ENCODE results near the gene PGF.
A peak's percentile ranks its signal among the peaks of the same experiment; 100 is the strongest.
"Not testable (repeated sequence)": the region's sequence is repeated elsewhere in the genome, so short reads cannot be mapped to it uniquely, and the experiment has no call there.

The PGF gene

DNA sequence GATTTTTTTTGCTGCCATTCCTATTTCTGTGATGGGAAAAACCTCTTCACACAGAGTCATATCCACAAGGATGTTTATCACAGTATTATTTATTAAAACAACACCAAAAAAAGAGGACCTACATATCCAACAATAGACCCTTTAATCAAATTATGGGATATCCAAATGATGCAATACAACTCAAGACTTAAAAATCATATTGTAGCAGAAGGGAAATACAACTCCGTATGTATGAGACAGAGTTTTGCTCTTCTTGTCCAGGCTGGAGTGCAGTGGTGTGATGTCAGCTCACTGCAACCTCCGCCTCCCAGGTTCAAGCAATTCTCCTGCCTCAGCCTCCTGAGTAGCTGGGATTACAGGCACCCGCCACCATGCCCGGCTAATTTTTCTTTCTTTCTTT is 22.5 kb downstream of the PGF start:
- H3K9me3 Mint-ChIP-seq; H3K4me3 Mint-ChIP-seq; H3K27me3 Mint-ChIP-seq; DNase-seq; H3K27ac Mint-ChIP-seq; H3K36me3 Mint-ChIP-seq (ENCODE audit: low read depth); ATAC-seq: not testable (repeated sequence)
- peaks cover 14% of the 10 kb centered on the region for H3K4me1 Mint-ChIP-seq

DNA sequence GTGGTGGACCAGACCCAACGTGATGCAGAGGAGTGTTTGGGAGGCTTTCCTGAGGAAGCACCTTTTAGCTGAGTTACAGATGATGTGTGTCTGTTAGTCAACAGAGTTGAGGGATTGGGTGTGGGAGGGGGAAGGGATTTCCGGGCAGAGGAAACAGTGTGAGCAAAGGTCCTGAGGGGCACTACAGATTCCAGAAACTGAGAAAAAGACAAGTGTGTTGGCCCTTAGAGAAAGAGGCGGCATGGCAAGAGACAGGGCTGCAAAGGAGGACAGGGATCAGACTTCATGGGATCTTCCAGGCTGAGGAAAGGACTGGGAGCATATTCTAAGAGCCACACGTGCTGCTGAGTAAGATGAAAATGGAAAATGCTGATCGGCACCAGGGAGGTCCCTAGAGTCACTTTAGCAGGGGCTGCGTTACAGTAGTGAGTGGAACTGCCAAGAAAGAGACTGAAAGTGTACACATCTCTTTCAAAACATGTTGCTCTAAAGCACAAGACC is 22.9 kb downstream of the PGF start:
- Mint-ChIP-seq H3K27ac (peak overlapping the region; percentile 43), H3K27me3 (peaks cover 9% of the 10 kb centered on the region), H3K4me3 (no peak overlapping the region), H3K4me1 (peaks cover 14% of the 10 kb centered on the region), H3K9me3 (no peaks in the 10 kb centered on the region), H3K36me3 (ENCODE audit: low read depth) (no peaks in the 10 kb centered on the region)
- DNase-seq (no peak), ATAC-seq (peak; percentile 34)

DNA sequence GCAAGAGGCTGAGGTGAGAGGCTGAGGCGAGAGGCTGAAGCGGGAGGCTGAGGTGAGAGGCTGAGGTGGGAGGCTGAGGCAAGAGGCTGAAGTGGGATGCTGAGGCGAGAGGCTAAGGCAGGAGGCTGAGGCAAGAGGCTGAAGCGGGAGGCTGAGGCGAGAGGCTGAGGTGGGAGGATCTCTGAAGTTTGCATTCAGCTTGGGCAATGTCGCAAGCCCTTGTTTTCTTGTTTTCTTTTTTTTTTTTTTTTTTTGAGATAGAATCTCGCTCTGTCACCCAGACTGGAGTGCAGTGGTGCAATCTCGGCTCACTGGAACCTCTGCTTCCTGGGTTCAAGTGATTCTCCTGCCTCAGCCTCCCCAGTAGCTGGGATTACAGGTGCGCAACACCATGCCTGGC is 23.7 kb downstream of the PGF start:
- H3K27me3 Mint-ChIP-seq; H3K36me3 Mint-ChIP-seq (ENCODE audit: low read depth); H3K9me3 Mint-ChIP-seq; H3K4me1 Mint-ChIP-seq; DNase-seq; H3K27ac Mint-ChIP-seq; H3K4me3 Mint-ChIP-seq; ATAC-seq: not testable (repeated sequence)

DNA sequence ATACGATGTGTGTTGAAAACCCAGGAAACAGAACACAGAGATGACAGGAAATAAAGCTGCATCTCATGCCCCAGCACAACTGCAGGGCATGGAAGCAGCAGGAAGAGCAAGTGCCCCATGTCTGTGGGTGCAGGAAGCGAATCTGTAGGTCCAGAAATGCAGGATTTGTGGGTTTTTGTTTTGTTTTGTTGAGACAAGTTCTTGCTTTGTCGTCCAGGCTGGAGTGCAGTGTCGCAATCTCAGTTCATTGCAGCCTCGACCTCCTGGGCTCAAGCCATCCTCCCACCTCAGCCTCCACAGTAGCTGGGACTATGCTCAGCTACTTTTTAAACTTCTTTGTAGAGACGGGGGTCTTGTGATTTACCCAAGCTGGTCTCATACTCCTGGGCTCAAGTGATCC is 26.2 kb downstream of the PGF start:
- H3K36me3 Mint-ChIP-seq (ENCODE audit: low read depth) = no peaks in the 10 kb centered on the region
- no peak for DNase-seq
- H3K27me3 Mint-ChIP-seq = peaks cover 12% of the 10 kb centered on the region
- ATAC-seq = no peak
- no peak overlapping the region for H3K4me3 Mint-ChIP-seq
- peaks cover 8% of the 10 kb centered on the region for H3K4me1 Mint-ChIP-seq
- no peak overlapping the region for H3K27ac Mint-ChIP-seq
- no peaks in the 10 kb centered on the region for H3K9me3 Mint-ChIP-seq

DNA sequence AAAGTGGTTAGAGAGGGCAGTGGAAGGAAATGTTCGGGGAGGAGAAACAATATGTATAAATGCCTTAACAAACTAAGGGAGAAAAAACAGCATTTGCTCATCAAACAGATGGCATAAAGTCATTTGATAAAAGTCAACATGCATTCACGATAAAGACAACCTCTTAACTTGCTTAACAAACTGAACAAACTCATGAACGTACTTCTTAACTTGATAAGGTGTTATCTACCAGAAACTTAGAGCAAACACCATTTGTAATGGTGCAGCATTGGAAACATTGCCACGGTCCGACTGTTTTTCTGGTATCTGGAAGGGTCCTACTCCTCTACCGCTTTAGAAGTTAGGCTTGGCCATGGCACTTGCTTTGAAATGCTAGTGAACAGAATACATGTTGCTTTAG is 28.2 kb downstream of the PGF start:
- peaks cover 8% of the 10 kb centered on the region for H3K4me1 Mint-ChIP-seq
- no peak overlapping the region for H3K27ac Mint-ChIP-seq

DNA sequence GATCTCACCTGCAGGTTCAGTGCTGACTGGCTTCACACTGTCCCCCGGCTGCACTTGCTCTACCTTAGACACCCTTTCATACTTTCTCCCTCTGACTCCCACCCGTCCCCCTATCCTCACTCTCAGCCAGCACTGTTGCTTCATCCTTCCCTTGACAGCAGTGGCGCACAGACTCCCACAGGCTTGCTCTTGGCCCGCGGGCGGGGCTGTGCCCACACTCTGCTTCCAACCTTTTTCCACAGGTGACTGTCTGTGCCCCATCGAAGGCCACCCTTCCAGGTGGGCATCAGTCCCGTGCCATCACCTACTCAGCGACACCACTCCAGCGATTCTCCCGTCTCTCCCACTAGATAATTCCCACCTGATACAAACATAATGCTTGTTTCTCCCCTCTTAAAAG is 31.3 kb downstream of the PGF start:
- no peak for DNase-seq
- H3K4me3 Mint-ChIP-seq = peak overlapping the region; percentile 15
- H3K27ac Mint-ChIP-seq = peak overlapping the region; percentile 17
- no peak for ATAC-seq
- H3K27me3 Mint-ChIP-seq = peaks cover 7% of the 10 kb centered on the region
- H3K9me3 Mint-ChIP-seq = no peaks in the 10 kb centered on the region
- peaks cover 11% of the 10 kb centered on the region for H3K4me1 Mint-ChIP-seq
- H3K36me3 Mint-ChIP-seq (ENCODE audit: low read depth) = no peaks in the 10 kb centered on the region

More for the DNA sequence above, 28.2 kb downstream of the PGF start:
- Mint-ChIP-seq H3K36me3 (ENCODE audit: low read depth) (no peaks in the 10 kb centered on the region), H3K27me3 (peaks cover 7% of the 10 kb centered on the region), H3K9me3 (no peaks in the 10 kb centered on the region), H3K4me3 (no peak overlapping the region)
- no peak for DNase-seq
- no peak for ATAC-seq

DNA sequence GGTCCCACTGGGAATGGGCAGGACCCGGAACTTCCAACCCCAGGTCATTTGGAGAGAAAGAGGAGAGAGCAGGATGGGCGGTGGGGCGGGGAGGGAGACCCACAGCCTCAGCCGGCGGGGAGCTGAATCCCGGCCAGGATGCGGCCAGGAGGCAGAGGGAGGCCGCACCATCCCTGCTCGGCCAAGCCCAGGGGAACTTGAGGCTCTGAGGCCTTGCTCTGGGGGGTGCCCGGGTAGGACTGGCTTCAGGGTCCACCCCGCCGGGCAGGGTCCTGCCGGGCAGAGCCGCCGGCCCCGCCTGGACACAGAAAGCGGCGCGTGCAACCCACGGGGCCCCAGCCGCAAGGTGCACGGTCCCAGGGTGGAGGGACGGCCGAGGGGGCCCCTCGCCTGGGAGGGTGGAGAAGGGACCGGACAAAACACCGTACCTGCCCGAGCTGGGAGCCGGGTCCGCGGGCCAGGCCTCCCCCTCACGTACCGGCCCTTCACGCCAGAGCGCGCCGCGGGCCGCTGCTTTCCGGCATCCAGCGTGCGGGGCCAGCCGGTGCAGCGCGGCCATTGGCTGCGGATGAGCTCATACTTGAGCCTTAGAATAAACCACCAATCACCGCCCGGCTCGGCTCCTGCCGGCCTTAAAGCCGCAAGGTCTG is 32.5 kb downstream of the PGF start, which contains the start of gene RPS6KL1:
RPS6KL1 (minus strand) TSS at position 509 of the 650 bp plus-strand sequence. CDS start 1,719 bp downstream, outside the sequence.
- Mint-ChIP-seq H3K36me3 (ENCODE audit: low read depth) (no peaks in the 10 kb centered on the region), H3K4me3 (peak within 1 kb of the TSS; percentile 74), H3K4me1 (peaks cover 11% of the 10 kb centered on the region), H3K9me3 (no peaks in the 10 kb centered on the region), H3K27me3 (peaks cover 7% of the 10 kb centered on the region), H3K27ac (peak within 1 kb of the TSS; percentile 54)
- peak; percentile 74 for DNase-seq
- peak; percentile 95 for ATAC-seq

DNA sequence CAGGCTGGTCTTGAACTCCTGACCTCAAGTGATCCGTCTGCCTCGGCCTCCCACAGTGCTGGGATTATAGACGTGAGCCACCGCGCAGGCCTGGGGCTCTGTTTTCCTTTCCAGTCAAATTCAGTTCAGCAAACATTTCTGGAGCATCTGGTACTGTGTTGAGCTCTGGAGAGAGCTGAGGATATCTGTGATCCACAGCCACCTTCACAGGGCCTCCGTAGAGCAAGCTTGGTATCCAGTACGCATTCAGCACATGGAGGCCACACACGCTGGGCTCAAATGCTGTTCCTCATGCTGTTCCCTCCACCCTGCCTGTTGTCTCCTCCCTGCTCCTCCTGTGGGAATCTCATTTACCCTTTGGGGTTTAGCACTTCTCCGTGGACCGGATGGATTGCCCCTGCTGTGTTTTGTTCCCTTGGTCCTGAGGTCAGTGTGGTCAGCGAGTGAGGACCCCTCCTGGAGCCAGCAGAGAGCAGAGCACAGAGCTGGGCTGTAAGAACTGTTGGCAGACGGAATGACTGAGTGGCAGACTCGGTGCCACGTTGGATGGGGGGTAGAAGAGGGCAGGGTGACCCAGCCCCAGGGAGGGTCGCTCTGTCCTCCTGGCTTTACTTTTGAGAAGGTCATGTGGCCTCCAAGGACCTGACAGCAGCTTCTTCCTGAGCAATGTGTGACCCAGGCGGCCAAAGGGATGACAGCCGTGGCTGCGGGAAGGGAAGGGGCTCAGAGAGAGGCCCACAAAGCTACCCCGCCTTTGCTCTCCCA is 33.2 kb downstream of the PGF start:
- Mint-ChIP-seq H3K27me3 (peaks cover 7% of the 10 kb centered on the region), H3K27ac (peak overlapping the region; percentile 54)

DNA sequence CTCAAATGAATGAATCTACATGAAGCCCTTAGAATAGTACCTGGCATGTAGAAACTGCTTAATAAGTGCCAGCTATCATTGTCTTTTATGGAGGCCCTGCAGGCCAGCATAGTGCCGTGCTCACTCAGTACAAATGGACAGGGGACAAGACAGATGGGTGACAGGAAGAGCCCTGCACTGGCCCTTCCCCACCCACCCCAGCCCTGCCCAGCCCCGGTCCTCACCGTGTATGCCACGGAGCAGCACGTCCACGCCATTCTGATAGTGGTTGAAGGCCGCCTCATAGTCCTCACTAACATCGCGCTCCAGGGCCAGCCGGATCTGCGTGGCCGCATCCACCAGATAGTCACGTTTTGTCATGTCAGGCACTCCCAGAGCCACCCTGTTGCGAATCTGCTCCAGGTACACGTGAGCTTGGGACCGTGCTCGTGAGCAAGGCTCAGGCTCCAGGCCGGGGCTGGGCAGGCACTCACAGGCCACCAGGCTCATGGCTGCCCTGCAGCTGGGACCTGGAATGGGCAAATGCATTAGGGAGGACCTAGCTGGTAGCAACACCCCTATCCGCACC is 34.3 kb downstream of the PGF start:
- ATAC-seq = no peak
- H3K4me3 Mint-ChIP-seq = no peak overlapping the region

More for the DNA sequence above, 33.2 kb downstream of the PGF start:
- no peaks in the 10 kb centered on the region for H3K9me3 Mint-ChIP-seq
- H3K4me3 Mint-ChIP-seq = peak overlapping the region; percentile 74
- peaks cover 11% of the 10 kb centered on the region for H3K4me1 Mint-ChIP-seq
- ATAC-seq (no peak), DNase-seq (no peak)
- H3K36me3 Mint-ChIP-seq (ENCODE audit: low read depth) = no peaks in the 10 kb centered on the region

DNA sequence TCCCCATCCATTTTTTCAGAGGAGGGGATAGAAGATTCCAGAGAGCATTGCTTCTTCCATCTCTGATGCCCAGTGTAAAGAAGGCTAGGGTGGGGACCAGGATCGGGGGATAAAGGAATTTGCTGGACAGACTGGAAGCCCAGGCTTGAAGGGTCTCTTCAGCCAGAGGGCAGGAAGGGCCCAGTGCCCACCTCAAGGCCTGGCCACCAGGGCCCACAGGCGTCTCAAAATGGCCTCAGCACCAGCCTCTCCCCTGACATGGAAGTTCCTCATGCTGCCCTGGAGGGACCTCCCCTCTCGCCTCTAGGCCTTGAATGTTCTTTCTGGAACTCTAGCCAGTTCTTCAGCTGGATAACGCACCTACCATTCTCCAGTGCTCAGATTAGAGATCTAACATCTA is 35.1 kb downstream of the PGF start:
- H3K4me3 Mint-ChIP-seq = no peak overlapping the region
- ATAC-seq = no peak

More for the DNA sequence above, 34.3 kb downstream of the PGF start:
- Mint-ChIP-seq H3K36me3 (ENCODE audit: low read depth) (no peaks in the 10 kb centered on the region), H3K4me1 (peaks cover 11% of the 10 kb centered on the region), H3K27ac (no peak overlapping the region), H3K27me3 (peaks cover 7% of the 10 kb centered on the region), H3K9me3 (no peaks in the 10 kb centered on the region)
- DNase-seq = no peak

DNA sequence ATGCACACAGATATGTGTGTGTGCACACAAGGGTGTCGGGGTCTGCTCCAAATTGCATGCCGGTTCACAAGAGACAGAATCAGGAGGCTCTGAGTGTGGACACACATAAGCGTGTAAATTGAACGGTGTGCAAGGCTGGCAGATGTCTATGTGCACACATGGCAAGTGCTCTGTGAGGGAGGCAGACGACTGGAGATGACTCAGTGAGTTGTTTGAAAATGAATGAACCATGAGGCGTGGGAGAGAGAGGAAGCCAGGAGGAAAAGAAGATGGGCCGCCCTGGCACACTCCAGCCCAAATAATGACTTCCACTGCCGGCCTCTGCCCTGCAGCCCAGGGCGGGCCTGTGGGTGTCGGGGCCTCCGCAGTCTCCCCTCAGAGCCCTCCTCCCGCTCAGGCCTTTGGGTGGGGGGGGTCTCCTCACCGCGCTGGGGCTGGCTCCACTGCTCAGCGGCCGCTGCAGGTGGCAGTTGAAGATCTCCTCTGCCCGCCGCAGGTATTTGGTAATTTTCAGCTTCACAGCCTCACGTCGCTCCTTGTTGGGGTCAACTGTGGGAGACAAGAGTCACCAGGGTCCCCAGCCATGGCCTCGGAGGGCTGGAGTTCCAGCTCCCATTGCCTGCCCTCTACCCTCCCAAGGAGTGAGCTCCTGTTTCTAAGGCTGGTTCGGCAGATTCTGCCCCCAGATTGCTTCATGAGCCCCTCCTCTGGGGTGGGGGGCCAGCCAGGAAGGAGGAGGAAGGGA is 35.8 kb downstream of the PGF start:
- no peaks in the 10 kb centered on the region for H3K36me3 Mint-ChIP-seq (ENCODE audit: low read depth)
- H3K4me3 Mint-ChIP-seq = no peak overlapping the region
- ATAC-seq (no peak), DNase-seq (no peak)
- H3K27me3 Mint-ChIP-seq = peaks cover 5% of the 10 kb centered on the region
- H3K9me3 Mint-ChIP-seq = no peaks in the 10 kb centered on the region
- no peak overlapping the region for H3K27ac Mint-ChIP-seq
- H3K4me1 Mint-ChIP-seq = peaks cover 11% of the 10 kb centered on the region

More for the DNA sequence above, 35.1 kb downstream of the PGF start:
- Mint-ChIP-seq H3K36me3 (ENCODE audit: low read depth) (no peaks in the 10 kb centered on the region), H3K27me3 (peaks cover 7% of the 10 kb centered on the region), H3K27ac (no peak overlapping the region), H3K4me1 (peaks cover 11% of the 10 kb centered on the region), H3K9me3 (no peaks in the 10 kb centered on the region)
- no peak for DNase-seq

DNA sequence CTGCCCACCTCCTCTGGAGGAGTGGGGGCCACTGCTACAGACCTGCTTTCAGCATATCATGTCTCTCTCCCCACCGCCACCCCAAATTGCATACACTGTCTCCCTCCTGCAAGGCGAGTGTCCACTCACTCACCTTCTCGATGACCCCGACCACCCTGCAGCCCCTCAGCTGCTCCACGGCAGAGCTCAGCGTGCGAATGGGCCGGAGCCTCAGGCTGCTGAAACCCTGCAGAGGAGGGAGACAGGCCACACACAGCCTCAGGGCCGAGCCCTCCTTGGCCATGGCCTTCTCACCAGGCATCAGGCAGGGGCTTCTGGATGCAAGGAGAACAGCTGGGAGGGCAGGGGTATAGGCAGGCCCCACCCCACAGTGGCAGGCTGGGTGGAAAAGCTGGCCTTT is 37.0 kb downstream of the PGF start:
- Mint-ChIP-seq H3K27ac (no peak overlapping the region), H3K4me1 (peaks cover 5% of the 10 kb centered on the region), H3K36me3 (ENCODE audit: low read depth) (no peaks in the 10 kb centered on the region), H3K9me3 (no peaks in the 10 kb centered on the region), H3K4me3 (no peak overlapping the region), H3K27me3 (no peaks in the 10 kb centered on the region)
- no peak for ATAC-seq
- DNase-seq = no peak

DNA sequence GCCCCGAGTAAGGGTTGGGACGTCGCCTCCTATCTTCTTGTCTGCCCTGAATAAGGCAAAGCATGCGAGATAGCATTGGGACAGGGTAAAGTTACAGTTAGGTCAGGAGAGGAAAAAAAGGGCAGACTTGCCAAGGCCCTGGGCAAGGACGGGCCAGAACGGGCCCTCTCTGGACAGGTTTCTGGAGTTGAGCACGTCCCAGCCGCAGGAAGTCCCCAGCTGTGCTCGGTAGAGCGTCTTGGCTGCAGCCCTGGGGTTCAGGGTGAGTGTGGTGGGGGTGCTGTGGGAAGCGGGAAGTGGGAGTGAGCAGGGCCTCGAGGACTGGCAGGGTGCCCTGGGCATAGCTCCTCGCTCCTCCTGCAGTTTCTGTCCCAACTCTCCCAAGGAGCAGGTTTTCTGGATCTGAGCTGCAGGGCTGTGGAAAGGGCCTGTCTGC is 37.7 kb downstream of the PGF start:
- H3K36me3 Mint-ChIP-seq (ENCODE audit: low read depth) = no peaks in the 10 kb centered on the region
- H3K4me1 Mint-ChIP-seq = peaks cover 4% of the 10 kb centered on the region
- no peak overlapping the region for H3K4me3 Mint-ChIP-seq
- ATAC-seq = no peak
- H3K27me3 Mint-ChIP-seq = no peaks in the 10 kb centered on the region
- DNase-seq = no peak
- no peaks in the 10 kb centered on the region for H3K9me3 Mint-ChIP-seq
- H3K27ac Mint-ChIP-seq = no peak overlapping the region

DNA sequence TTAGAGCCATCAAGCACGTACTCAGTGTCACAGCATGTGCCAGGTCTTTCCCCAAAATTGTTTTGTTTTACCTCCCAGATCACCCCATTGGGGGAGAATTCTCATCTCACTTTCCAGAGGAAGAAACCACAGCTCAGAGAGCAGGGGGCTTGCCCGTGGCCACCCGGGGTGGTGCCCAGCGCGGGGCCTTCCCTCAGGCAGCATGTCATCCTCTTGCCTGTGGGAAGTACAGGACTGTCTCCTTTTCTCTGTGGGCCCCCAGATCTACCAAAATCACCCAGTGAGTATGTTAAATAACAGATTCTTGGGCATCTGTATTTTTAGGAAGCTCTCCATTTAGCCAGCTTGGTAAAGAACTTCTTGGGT is 38.2 kb downstream of the PGF start:
- ATAC-seq (no peak), DNase-seq (no peak)
- H3K4me3 Mint-ChIP-seq = no peak overlapping the region
- H3K36me3 Mint-ChIP-seq (ENCODE audit: low read depth) = no peaks in the 10 kb centered on the region
- no peaks in the 10 kb centered on the region for H3K27me3 Mint-ChIP-seq
- no peaks in the 10 kb centered on the region for H3K9me3 Mint-ChIP-seq
- H3K4me1 Mint-ChIP-seq = peaks cover 3% of the 10 kb centered on the region
- no peak overlapping the region for H3K27ac Mint-ChIP-seq

All from activated naive CD8-positive, alpha-beta T cell treated with anti-CD3 and anti-CD28 coated beads, Interleukin-2, amount 50 U/mL, for 24 hours (primary cell).